ENCODE data around the gene STT3B. TPM values are rescaled to one million over a fixed set of nuclear protein-coding genes. Genes with fewer than 3 reads are reported as not detected.

Gene STT3B
- polyA plus RNA-seq, 1 donor (not counting 4 experiments of a cell fraction or from before 2014, with no cell fraction given), result 129 TPM

GRCh38 chr3:31621314-31621713 lies 88.6 kb downstream of the STT3B start:
- H3K4me1 ChIP-seq (ENCODE audit: control insufficient read depth, extremely low read depth, insufficient read depth, low read length), result no peaks in the 10 kb centered on the region
- H3K9me3 ChIP-seq (ENCODE audit: control insufficient read depth, low read depth, low read length), result no peaks in the 10 kb centered on the region
- no peak for DNase-seq (ENCODE audit: low read depth, low spot score)
- no peaks in the 10 kb centered on the region for H3K79me2 ChIP-seq (ENCODE audit: control insufficient read depth, insufficient read depth, low read length)
- H3K4me2 ChIP-seq (ENCODE audit: control insufficient read depth, extremely low read depth, insufficient read depth, low read depth, low read length), result no peak overlapping the region
- no peak overlapping the region for H3K9ac ChIP-seq (ENCODE audit: control insufficient read depth, extremely low read depth, insufficient read depth, low read length)
- H3K4me3 ChIP-seq (ENCODE audit: control insufficient read depth in 2 of 3, extremely low read depth in 1 of 3, insufficient read depth in 2 of 3, low read depth in 1 of 3, low read length in 3 of 3), result no peak overlapping the region
- no peak overlapping the region for H3K27ac ChIP-seq (ENCODE audit: control insufficient read depth, insufficient read depth, low read length)
- no peak for FAIRE-seq
- H3K27me3 ChIP-seq (ENCODE audit: control insufficient read depth, extremely low read depth, insufficient read depth, low read length), result no peaks in the 10 kb centered on the region
- TF ChIP-seq CTCF (optimal IDR thresholded peaks at IDR 0.05 in 1 of 3, IDR thresholded peaks at IDR 0.05 in 1 of 3, conservative IDR thresholded peaks at IDR 0.05 in 1 of 3; ENCODE audit: extremely low read depth in 1 of 3, insufficient read depth in 2 of 3, low read length in 3 of 3) (no peak), EZH2 (IDR thresholded peaks at IDR 0.05; ENCODE audit: low read length) (no peak)
- H4K20me1 ChIP-seq (ENCODE audit: control insufficient read depth, extremely low read depth, insufficient read depth, low read length), result no peaks in the 10 kb centered on the region
- H3K36me3 ChIP-seq (ENCODE audit: control insufficient read depth in 2 of 2, extremely low read depth in 1 of 2, insufficient read depth in 2 of 2, low read length in 2 of 2), result peaks cover 5 to 15% of the 10 kb centered on the region in 2 experiments
- no peak overlapping the region for H2AFZ ChIP-seq (ENCODE audit: control insufficient read depth, low read length)
- dilution Hi-C loops (cut with MboI; ENCODE audit: extremely low pct_ligation_motif_present, low sequenced_read_pairs), result no loop called here
- H3K9me1 ChIP-seq (ENCODE audit: control insufficient read depth, extremely low read depth, insufficient read depth, low read length), result no peaks in the 10 kb centered on the region

- Histone ChIP-seq H3K9me3 (ENCODE audit: control insufficient read depth, low read depth, low read length) (no peaks in the 10 kb centered on the region), H3K4me3 (ENCODE audit: control insufficient read depth in 2 of 3, extremely low read depth in 1 of 3, insufficient read depth in 2 of 3, low read depth in 1 of 3, low read length in 3 of 3) (no peak overlapping the region), H3K27ac (ENCODE audit: control insufficient read depth, insufficient read depth, low read length) (no peak overlapping the region), H2AFZ (ENCODE audit: control insufficient read depth, low read length) (no peak overlapping the region), H3K9me1 (ENCODE audit: control insufficient read depth, extremely low read depth, insufficient read depth, low read length) (no peaks in the 10 kb centered on the region), H3K4me2 (ENCODE audit: control insufficient read depth, extremely low read depth, insufficient read depth, low read depth, low read length) (no peak overlapping the region), H3K4me1 (ENCODE audit: control insufficient read depth, extremely low read depth, insufficient read depth, low read length) (no peaks in the 10 kb centered on the region), H3K36me3 (ENCODE audit: control insufficient read depth in 2 of 2, extremely low read depth in 1 of 2, insufficient read depth in 2 of 2, low read length in 2 of 2) (peaks cover 5 to 20% of the 10 kb centered on the region in 2 experiments), H3K27me3 (ENCODE audit: control insufficient read depth, extremely low read depth, insufficient read depth, low read length) (no peaks in the 10 kb centered on the region), H3K9ac (ENCODE audit: control insufficient read depth, extremely low read depth, insufficient read depth, low read length) (no peak overlapping the region), H4K20me1 (ENCODE audit: control insufficient read depth, extremely low read depth, insufficient read depth, low read length) (no peaks in the 10 kb centered on the region), H3K79me2 (ENCODE audit: control insufficient read depth, insufficient read depth, low read length) (no peaks in the 10 kb centered on the region)
- dilution Hi-C loops (cut with MboI; ENCODE audit: extremely low pct_ligation_motif_present, low sequenced_read_pairs), result no loop called here
- FAIRE-seq, result no peak
- TF ChIP-seq CTCF (optimal IDR thresholded peaks at IDR 0.05 in 1 of 3, IDR thresholded peaks at IDR 0.05 in 1 of 3, conservative IDR thresholded peaks at IDR 0.05 in 1 of 3; ENCODE audit: extremely low read depth in 1 of 3, insufficient read depth in 2 of 3, low read length in 3 of 3), result no peak
- no peak for TF ChIP-seq EZH2 (IDR thresholded peaks at IDR 0.05; ENCODE audit: low read length)
- DNase-seq (ENCODE audit: low read depth, low spot score), result no peak
Observed at GRCh38 chr3:31622636-31623288, 90.0 kb downstream of the STT3B start.

All from keratinocyte (primary cell).